Measurements from ENCODE around the gene AMBP.

Gene AMBP

DNA sequence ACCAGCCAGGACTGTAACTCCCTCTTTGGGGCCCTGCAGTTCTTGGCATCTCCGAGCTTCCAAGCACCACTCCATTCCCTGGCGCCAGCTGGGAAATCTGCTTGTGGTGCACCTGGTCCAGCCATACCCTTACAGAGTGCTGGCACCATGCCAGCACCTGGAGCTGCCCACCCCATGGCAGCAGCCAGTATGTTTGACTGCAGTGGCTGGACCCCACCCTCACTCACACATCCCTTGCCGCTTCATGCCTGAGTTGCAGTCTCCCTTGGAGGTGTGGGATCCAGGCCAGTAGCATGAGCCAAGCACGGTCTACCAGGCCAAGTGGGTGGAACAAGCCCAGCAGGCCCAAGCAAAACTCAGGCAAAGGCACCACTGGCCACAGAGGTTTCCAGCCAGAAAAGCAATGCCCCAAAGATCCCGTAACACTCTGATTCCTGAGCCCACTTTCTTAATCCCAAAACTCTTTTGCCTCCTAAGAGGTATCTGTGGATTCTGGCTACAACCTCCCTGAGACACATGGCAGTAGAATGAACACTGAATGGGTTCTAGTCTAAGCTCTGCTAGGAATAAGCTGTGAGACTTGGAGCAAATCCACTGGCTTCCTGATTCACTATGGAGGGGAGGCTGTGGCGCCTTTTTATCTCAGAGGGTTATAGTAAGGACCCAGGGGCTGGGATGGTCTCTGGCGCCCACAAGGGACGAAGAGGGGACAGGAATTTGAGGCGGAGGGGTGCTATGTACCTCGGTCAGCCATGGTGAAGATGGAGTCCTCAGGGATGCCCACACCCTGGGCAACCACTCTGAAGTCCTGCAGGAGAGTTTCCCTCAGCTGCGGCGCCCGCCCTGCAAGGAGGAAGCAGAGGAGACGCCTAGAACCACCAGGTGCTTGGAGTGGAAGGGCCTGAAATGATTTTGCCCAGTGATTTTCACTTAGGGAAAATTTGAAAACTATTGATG, 5.6 kb downstream of the AMBP start:
- DNase-seq (ENCODE audit: low read depth), result no peak

DNA sequence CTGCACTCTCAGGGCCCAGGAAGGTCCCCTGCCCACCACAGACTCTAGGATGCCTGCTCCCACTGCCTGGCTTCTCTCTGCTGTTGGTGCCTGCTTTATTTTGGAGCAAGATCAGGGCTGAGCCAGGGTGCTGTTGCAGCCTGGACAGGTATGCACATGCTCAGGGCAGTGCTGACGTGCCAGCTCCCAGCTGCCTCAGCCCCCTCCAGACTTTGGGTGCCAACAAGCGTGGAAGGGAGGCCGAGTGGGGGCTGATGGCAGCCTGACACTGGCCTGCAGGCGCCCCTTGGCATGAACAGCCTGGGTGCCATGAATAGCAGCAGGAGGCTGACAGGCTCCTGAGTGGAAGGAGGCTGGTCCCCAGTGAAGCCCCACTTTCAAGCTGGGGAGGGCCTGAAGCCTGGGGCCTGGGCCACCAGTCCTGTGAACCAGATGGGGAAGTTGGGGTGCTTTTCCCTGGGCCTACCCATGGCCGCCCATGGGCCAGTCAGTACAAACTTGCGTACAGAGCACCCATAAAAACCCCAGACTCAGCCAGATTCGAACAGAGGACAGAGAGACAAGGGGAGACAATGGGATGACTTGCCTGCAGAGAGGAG, 6.8 kb downstream of the AMBP start:
- no peak for DNase-seq (ENCODE audit: low read depth)

- no peak for DNase-seq (ENCODE audit: low read depth)
Measured at GRCh38 chr9:114070188-114071103, 7.7 kb downstream of the AMBP start.

DNA sequence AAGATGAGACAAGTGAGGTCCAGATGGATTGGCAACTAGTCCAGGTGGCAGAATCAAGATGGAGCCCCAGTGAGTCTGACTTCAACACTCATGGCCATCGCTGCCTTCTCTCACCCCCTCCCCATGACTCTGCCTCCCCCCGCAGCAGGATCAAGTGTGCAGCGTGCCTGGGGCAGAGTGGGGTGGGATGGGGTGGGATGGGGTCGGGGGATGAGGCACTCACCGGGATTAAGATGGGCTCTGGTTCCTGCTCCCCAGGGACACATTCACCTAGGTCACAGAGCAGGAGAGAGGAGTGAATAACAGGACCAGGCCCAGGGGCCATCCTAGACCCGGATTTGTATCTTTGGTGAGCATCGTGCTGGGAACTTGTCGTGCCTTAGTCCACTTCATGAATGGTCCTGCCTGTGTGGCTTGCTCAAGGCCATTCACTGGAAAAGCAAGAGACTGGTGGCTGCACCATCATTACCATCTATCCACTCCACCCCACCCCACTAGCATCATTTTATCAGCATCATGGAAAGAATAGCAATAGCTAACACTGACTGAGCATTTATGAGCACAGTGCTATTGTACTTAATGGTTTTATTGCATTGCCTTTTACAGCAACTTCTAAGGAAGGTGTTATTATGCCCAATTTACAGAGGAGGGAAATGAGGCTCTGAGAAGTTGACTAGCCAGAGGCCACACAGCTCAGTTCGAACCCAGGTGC, 8.5 kb downstream of the AMBP start:
- DNase-seq (ENCODE audit: low read depth), result no peak

GRCh38 chr9:114065304-114065703, 12.8 kb downstream of the AMBP start:
- no peak for DNase-seq (ENCODE audit: low read depth)

DNA sequence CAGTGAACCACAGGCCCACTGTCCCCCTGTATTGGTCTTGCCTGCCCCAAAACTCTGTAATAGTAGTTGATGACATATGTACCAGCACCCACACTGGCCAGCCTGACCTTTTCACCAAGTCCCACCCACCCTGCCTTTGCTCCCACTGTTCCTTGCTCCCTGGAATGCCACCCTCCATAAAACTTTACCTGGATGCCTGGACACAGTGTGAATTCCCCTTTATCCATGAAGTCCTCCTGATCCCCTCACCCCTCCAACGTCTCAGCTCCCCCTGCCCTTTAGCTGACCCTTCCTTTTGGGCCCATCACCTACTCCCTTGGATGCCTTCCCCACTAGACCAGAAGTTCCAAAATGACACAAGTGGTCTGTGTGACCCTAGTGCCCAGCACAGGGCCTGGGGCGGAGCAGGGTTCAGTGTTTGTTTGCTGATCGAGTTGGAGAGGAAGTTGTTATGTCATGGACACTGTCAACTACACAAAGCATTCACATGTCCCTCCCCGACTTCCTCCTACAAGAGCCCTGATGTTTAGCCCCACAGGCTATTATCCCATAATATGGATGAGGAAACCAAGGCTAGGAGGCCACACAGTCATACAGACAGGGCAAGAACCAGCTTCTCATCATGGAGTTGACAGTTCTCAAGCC, 16.1 kb downstream of the AMBP start:
- DNase-seq (ENCODE audit: low read depth), result no peak

DNA sequence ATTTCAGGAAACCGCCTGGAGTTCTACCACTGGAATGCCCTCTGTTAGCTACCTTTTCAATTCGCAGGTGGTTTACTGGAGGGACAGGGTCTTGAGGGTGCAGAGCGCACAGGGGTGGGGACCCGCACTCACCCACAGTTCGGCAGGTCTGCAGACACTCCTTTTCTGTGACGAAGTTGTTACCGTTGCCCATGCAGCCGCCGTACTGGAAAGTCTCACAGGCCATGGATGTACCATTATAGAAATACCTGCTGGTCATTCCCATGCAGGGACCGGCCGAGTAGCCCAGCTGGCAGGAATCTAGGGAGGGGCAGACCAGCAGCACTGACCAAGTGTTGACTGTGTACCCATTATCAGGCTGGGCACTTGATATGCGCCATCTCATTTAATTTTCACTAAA, 16.8 kb downstream of the AMBP start:
- DNase-seq (ENCODE audit: low read depth), result no peak

GRCh38 chr9:114060711-114061110, 17.4 kb downstream of the AMBP start:
- no peak for DNase-seq (ENCODE audit: low read depth)

DNA sequence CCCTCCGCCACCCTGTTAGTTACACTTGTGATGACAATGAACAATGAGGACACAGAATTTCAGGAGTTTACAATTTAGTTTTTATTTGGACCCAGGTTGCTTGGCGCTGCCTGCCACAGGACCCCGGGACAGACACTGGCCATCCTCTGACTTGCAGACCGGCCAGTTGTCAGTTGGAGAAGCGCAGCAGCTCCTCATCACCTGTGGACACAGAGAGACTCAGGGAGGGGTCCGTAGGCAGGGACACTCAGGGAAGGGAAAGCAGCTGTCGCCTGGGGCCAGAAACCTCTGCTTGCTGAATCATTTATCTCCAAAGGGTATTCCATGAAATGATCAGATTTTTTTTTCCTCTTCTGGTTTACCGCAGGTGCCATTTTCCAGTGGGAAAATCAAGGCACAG, 18.0 kb downstream of the AMBP start:
- DNase-seq (ENCODE audit: low read depth), result no peak

GRCh38 chr9:114059047-114059803, 18.9 kb downstream of the AMBP start:
- no peak for DNase-seq (ENCODE audit: low read depth)

DNA sequence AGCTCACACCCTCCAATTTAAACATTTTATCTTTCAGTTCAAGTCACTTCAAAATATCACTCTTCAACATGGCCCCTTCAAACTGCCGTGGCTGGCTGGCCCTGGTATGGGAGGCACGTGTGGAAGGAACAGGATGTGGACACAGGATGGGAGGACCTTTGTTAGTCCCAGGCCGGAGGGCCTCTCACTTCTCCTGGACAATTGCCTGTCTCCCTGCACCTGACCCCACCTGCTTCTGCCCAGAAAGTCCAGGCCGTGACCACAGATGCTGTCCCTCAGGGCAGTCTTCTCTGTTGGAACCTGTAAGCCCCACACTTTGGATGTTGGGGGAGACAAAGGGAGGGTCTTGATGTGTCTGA, 19.4 kb downstream of the AMBP start:
- no peak for DNase-seq (ENCODE audit: low read depth)

- no peak for DNase-seq (ENCODE audit: low read depth)
Measured at GRCh38 chr9:114057161-114057885, 20.8 kb downstream of the AMBP start.

DNA sequence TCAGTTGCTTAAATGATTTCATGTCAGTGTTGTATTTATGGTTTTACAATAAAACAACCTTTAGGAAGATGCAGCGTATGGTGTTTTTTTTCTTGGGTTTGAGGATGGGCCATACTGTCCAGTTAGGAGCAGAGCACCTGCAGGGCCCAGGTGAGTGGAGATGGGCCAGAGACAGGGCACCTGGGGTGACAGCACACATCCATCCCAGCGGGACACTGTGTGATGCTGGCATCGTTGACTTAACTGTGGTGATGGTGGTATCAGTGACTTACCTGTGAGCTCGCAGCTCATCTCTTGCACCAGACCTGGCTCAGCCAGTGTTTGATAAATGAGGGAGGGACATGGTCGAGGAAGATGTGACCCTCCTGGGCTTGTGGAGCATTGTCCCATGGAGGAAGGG, 21.6 kb downstream of the AMBP start:
- DNase-seq (ENCODE audit: low read depth), result no peak

GRCh38 chr9:114055894-114056293, 22.2 kb downstream of the AMBP start:
- no peak for DNase-seq (ENCODE audit: low read depth)

- DNase-seq (ENCODE audit: low read depth), result no peak
Measured at GRCh38 chr9:114055061-114055460, 23.0 kb downstream of the AMBP start.

DNA sequence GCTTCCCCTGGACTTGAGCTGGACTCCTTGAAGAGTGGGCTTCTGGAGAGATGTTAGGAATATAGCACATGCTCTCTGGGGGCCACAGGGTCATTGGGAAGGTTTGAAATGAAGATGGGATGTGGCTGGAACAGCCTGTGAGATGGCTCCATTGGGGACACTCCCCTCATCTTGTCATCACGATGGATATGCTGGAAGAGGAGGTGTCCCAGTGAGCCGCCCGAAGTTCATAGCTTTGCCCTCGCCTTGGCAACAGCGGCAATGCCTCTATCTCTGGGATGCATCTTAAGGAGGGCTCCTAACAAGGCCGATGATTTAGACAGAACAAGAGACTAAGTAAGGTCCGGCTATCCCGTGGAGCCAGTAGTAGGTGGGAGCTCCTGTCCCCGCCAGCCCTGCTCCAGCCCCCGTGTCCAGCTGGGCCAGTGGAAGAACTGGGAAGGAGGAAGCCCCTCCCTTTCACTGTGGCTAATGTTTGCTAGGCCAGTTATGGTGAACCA, 23.9 kb downstream of the AMBP start:
- DNase-seq (ENCODE audit: low read depth), result no peak

DNA sequence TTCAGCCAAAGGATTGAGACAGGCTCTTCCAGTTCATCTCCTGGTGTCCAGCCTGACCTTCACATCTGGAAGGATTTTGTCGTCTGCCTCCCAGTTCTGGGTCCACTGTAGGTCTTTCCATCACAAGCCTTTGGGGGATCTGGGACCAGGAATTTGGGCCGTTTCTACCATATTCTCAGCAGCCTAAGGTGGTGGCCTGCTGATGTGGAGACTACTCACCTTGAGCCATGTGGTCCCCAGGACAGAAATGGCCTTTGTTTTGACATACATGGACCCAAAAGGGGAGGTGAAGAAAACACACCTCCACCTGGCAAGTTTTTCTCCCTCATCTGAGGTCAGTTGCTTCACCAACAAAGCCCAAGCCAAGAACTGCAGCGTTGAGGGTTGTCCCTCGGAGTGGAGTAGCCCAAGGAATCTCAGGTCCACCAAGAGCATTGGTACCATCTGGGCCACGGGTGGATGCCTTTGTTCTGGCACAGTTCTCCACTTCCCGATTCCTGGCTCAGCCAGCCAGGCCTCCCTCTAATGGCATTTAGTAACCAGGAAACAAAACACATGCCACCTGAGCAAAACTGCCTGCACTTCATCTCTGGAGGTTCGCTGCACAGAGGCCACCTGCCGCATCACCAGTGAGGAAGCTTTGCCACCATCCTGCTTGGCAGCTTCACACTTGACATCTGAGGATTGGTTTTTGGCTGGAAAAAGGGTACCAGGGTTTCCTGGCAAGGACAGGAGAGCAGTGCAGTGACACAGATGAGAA, 24.7 kb downstream of the AMBP start:
- no peak for DNase-seq (ENCODE audit: low read depth)

DNA sequence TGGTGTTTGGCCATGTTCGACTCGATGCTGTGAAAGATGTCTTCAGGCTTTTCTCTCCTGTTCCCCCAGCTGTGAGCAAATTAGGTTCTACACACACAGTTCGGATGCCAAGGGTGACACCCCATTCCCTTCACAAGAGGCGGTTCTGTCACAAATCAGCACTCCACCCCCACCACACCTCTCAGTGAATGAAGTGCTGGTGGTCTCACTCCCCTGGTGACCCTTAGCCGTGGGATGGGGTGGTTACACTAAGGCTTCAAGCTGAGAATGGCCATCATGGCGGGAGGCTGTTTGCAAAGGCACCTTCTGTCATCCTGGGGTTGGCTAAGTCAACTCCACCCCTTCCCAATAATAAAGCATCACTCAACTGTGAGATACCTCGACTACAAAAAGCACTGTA, 26.4 kb downstream of the AMBP start:
- DNase-seq (ENCODE audit: low read depth), result no peak

GRCh38 chr9:114051281-114051680, 26.8 kb downstream of the AMBP start:
- DNase-seq (ENCODE audit: low read depth), result no peak
